ENCODE results near the gene ARMH4.

The ARMH4 gene

GRCh38 chr14:58073516-58073915, 78.5 kb downstream of the ARMH4 start:
- Histone ChIP-seq H3K27me3 (ENCODE audit: insufficient read depth, low read length, poor library complexity) (peaks cover 3% of the 10 kb centered on the region), H3K79me2 (ENCODE audit: insufficient read depth, low read length) (no peaks in the 10 kb centered on the region), H3K9ac (ENCODE audit: low read depth, low read length) (no peak overlapping the region), H3K4me3 (ENCODE audit: low read depth in 1 of 2, low read length in 2 of 2) (no peak overlapping the region), H3K4me2 (ENCODE audit: insufficient read depth, low read length) (no peak overlapping the region), H2AFZ (ENCODE audit: low read depth, low read length) (no peak overlapping the region), H3K36me3 (ENCODE audit: insufficient read depth, low read length) (no peaks in the 10 kb centered on the region), H4K20me1 (ENCODE audit: insufficient read depth, low read length) (no peaks in the 10 kb centered on the region), H3K4me1 (ENCODE audit: insufficient read depth, low read length) (no peaks in the 10 kb centered on the region), H3K9me3 (ENCODE audit: insufficient read depth, low read length, severe bottlenecking) (no peaks in the 10 kb centered on the region), H3K27ac (ENCODE audit: low read length) (no peak overlapping the region)
- DNase-seq (no peak), ATAC-seq (ENCODE audit: insufficient read depth, low read depth) (no peak)
- TF ChIP-seq EZH2 (IDR thresholded peaks at IDR 0.05; ENCODE audit: borderline replicate concordance, low read depth, low read length, severe bottlenecking) (no peak), CTCF (IDR thresholded peaks at IDR 0.05; ENCODE audit: borderline replicate concordance, extremely low read depth, low read length, poor library complexity, severe bottlenecking) (no peak)

- DNase-seq (peak; percentile 60), ATAC-seq (ENCODE audit: insufficient read depth, low read depth) (peak; percentile 77)
- Histone ChIP-seq H3K79me2 (ENCODE audit: insufficient read depth, low read length) (no peaks in the 10 kb centered on the region), H4K20me1 (ENCODE audit: insufficient read depth, low read length) (no peaks in the 10 kb centered on the region), H3K27me3 (ENCODE audit: insufficient read depth, low read length, poor library complexity) (peaks cover 3% of the 10 kb centered on the region), H3K4me2 (ENCODE audit: insufficient read depth, low read length) (no peak overlapping the region), H2AFZ (ENCODE audit: low read depth, low read length) (no peak overlapping the region), H3K9ac (ENCODE audit: low read depth, low read length) (no peak overlapping the region), H3K4me3 (ENCODE audit: low read depth in 1 of 2, low read length in 2 of 2) (no peak overlapping the region), H3K4me1 (ENCODE audit: insufficient read depth, low read length) (no peaks in the 10 kb centered on the region), H3K27ac (ENCODE audit: low read length) (no peak overlapping the region), H3K9me3 (ENCODE audit: insufficient read depth, low read length, severe bottlenecking) (no peaks in the 10 kb centered on the region), H3K36me3 (ENCODE audit: insufficient read depth, low read length) (no peaks in the 10 kb centered on the region)
- TF ChIP-seq CTCF (IDR thresholded peaks at IDR 0.05; ENCODE audit: borderline replicate concordance, extremely low read depth, low read length, poor library complexity, severe bottlenecking) (peak; percentile 80), EZH2 (IDR thresholded peaks at IDR 0.05; ENCODE audit: borderline replicate concordance, low read depth, low read length, severe bottlenecking) (no peak)
These were observed 79.5 kb downstream of the ARMH4 start for GRCh38 chr14:58072288-58073071.

GRCh38 chr14:58071341-58071740, 80.7 kb downstream of the ARMH4 start:
- no peak overlapping the region for H3K4me2 ChIP-seq (ENCODE audit: insufficient read depth, low read length)
- H3K9ac ChIP-seq (ENCODE audit: low read depth, low read length): no peak overlapping the region
- TF ChIP-seq EZH2 (IDR thresholded peaks at IDR 0.05; ENCODE audit: borderline replicate concordance, low read depth, low read length, severe bottlenecking) (no peak), CTCF (IDR thresholded peaks at IDR 0.05; ENCODE audit: borderline replicate concordance, extremely low read depth, low read length, poor library complexity, severe bottlenecking) (no peak)
- no peaks in the 10 kb centered on the region for H4K20me1 ChIP-seq (ENCODE audit: insufficient read depth, low read length)
- DNase-seq (no peak), ATAC-seq (ENCODE audit: insufficient read depth, low read depth) (no peak)
- H3K79me2 ChIP-seq (ENCODE audit: insufficient read depth, low read length): no peaks in the 10 kb centered on the region
- no peak overlapping the region for H3K4me3 ChIP-seq (ENCODE audit: low read depth in 1 of 2, low read length in 2 of 2)
- H3K27ac ChIP-seq (ENCODE audit: low read length): no peak overlapping the region
- no peaks in the 10 kb centered on the region for H3K4me1 ChIP-seq (ENCODE audit: insufficient read depth, low read length)
- no peaks in the 10 kb centered on the region for H3K36me3 ChIP-seq (ENCODE audit: insufficient read depth, low read length)
- H2AFZ ChIP-seq (ENCODE audit: low read depth, low read length): no peak overlapping the region
- no peaks in the 10 kb centered on the region for H3K9me3 ChIP-seq (ENCODE audit: insufficient read depth, low read length, severe bottlenecking)
- peaks cover 3% of the 10 kb centered on the region for H3K27me3 ChIP-seq (ENCODE audit: insufficient read depth, low read length, poor library complexity)

Measured in DND-41 (cell line).